ENCODE data around the gene MRPL9.

Gene MRPL9

DNA sequence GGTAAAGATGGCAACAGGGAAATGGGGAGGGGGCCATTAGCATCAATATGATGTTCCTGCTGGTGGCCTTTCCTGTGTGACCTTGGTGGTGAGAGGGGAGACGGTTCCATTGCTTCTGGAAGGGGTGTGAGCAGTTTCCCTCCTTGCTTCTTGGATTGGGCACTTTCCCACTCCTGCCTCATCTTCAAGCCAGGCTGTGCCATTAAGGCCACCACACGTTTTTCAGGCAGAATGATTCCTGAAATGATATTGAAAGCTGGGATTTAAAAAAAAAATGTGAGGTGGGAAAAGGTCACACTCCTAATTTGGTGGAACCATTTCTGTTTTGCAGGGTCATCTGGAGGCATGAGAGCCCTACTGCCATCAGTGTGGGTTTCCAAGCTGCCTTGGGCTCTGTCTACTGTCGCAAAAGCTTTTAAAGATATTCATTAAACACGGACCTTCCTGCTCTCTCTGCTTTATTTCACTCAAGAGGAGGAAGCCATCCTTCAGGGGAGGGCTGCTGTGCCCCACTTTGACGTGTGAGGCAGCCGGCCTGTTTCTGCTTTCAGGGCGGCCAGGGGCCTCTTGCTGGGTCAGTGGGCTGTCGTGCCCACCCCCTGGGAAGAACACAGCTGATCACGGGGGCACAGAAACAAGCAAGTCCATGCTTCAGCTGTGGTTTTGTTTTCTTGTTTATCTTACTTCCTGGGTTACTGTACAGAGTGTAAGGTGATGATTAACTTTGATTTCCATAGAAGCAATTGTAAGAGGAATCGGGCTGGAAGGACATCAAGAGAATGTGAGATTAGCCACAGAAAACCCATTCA is 33.9 kb downstream of the MRPL9 start:
- no peak for DNase-seq

DNA sequence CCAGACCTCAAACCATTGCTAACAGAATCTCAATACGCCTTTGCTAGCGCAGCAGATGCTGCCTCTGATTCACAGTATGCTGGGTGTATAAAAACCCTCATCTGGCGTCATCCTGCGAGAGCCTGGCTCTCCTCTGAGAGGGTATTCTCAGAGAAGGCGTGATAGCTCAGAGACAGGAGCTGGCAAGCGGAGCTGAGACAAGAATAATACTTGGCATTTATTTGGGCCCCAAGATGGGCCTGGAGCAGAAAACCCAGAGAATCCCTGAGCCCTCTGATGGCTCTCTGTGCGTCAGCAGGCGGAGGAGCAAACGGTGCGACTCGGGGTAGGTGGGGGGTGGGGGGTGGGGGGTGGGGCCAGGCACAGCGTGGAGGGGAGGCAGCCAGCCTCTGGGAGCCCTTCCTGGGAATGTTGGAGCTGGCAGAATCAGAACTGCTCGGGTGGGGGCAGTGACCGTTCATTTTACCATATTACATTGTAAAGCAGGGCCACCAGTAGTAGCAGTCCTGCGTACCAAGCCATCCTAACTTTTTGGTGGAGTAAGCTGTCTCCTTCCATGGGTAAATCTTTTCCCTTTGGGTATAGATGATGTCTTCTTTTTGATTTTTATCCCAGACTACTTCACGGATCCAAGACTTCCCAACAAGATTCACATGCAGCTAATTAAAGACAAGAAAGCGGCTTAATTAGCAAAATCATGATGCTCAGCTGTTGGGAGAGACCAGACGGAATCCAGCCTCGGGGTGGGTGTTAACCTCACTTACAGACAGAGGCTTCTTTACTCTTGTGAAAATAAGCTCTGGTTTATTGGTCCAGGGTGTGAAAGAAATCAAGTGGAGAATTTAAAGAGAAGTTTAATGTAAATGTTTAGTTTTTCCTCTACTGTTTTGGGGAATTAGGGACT is 34.9 kb downstream of the MRPL9 start:
- peak; percentile 70 to 93 for DNase-seq

DNA sequence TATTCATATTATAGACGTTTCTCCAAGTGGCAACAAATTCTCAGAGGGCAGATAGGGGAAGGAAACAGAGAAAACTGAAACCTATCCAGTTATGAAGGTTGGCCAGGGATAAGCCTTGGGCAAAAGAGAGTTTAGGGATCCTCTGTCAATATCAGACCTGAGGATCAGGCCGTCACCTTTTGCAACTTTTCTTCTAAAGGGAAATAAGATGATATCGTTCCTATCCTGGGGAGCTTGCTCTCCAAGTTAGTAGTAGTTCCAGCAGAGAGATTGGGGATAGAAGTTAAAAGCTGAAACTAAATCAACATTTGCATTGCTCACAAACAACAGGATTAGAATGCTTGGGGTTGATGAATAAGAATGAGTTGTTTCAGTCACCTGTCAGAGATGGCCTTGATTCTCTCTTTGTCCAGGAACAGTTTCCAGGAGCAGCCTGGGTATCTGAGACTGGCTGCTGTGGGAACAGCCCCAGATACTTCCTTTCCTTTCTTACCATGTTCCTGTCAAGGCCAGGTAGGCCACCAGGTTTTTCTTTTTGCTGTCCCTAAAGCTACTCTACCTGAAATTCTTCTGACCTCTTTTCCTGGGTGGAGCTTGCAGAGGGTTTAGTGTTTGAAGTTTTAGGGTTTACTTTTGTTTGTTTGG is 39.4 kb downstream of the MRPL9 start:
- no peak for DNase-seq

DNA sequence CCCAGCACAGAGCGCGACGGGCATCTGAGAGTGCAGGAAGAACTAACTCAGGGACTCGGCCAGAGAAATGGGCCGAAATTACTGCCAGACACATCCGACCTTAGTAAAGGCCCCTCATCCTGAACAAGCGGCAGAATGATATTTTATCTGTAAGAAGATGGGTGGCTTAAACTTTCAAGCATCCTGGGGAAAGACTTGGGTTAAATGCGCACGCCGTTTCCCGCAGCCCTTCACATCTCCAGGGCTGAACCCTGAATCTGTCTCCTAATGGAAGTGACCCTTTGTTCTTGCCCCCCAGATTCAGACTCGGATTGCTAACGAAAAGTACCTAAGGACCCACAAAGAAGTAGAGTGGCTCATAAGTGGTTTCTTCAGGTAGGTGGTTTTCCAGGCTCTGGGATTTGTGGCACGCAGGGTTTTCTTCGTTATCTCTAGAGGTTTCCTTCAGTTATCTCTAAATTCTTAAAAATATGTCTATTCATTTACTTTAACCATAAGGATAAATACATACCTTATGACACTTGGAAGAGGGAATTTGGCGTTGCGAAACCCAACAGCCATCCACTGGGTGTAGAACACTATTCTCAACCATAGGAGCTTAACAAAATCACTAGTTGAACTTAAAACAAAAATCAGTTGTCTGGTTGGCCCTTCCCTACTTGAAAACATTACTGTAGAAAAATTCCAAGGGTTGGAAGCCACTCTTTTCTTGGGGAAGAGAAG is 41.3 kb downstream of the MRPL9 start:
- DNase-seq = no peak

DNA sequence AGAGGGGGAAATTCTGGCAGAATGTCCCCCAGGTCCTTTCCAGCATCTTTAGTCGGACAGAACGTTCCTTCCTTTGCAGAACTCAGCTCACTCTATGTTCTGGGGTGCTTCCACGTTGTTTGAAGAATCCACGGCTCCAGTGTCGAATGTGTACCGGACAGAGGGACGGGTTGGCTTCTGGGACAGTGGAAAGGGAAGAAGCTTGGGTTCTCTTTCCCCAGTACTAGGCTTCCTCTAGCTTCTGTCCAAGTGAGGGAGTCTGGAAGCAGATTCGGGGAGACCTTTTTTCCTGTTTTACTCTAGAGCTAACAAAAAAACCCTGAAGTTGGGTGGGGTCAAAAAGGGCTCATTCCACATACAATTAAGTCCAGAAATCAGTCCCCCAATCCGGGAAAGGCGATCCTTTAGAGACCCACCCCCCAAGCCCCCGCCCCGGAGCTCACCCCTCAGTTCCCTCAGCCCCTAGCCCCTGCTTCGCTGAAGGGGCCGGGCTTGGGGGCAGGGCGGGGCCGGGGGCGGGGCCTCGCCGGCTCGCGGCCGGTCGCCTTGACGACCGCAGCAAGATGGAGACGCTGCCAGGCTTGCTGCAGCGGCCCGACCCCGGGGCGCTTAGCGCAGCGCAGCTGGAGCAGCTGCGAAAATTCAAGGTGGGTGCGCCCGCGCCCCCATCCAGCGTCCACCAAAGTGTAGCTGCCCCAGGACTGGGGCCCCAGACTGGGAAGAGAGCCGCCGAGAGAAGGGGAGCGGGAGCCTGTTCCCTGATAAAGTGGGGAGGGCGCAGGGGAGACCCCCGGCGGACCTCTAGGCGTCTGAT is 42.1 kb downstream of the MRPL9 start, which contains the start of gene RIIAD1:
RIIAD1 (plus strand) TSS at position 549 of the 814 bp plus-strand sequence; CDS start at position 564, 15 bp downstream.
- DNase-seq = no peak

DNA sequence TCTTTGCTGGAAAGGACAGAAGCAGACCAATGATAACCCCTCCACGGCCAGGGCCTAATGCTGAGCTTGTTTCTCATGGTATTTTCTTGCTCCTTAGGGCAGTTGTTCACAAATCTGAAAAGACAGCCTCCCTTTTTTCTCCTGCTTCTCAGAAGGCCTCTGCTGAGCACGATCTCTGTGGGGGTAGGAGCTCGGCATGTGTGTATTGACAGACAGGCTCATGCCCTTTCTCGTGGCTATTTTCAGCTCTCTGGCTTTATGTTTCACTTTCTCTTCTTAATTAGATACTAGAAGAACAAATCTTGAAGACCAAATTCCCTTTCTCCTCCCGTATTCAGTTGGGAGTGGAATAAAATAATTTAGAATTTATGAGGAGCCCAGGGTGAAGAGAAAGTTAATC is 42.7 kb downstream of the MRPL9 start:
- DNase-seq = no peak

DNA sequence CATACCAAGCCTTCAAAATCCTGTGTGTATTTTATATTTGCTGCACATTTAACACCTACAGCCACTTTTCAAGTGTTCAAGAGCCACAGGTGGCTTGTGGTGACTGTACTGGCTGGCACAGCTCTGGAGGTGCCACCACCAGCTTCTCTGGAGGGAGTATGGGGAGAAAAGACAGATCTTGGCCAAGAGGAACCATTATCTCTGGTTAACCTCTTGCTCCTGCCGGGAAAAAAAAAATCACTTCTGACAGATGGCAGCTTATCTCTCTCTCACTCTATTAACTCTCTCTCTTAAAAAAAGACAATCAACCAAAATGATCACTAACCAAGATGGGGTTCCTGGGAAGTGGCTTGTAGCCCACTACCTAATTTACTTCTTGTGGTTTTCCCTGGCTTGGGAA is 43.2 kb downstream of the MRPL9 start:
- DNase-seq = no peak

DNA sequence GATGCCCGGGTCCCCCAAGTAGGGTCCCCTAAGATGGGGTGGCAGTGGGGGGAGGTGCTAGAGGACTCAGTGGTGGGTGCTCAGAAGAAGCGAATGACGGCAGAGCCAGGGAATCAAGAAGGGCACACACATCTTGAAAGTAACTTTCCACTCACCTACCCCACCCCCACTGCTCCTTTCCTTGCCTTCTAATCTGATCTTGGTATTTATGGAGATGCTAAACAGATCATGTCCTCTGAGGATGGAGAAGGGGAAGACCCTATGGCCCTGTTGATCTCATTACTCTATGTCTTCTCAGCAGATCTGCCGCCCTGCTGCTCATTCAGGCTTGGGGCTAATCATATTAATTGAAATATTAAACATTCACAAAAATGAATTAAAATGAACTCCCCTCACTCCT is 44.6 kb downstream of the MRPL9 start:
- DNase-seq = no peak

DNA sequence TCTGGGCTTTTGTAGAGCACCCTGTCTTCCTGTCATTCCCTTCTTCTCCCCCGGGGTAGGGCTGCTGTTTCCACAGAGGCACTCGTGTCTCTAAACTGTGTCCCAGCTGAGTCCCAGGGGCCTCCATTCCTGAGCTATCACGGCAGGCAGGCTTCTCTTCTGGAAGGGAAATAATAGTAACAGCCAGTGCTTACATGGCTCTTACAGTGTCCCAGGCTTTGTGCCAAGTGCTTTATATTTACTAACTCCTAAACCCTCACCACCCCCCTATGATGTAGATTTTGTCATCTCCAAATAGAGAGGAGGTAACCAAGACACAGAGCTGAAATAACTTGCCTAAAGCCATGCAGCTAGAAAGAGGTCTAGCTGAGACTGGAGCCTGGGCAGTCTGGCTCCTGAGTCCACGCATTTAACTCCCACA is 45.3 kb downstream of the MRPL9 start:
- no peak for DNase-seq

DNA sequence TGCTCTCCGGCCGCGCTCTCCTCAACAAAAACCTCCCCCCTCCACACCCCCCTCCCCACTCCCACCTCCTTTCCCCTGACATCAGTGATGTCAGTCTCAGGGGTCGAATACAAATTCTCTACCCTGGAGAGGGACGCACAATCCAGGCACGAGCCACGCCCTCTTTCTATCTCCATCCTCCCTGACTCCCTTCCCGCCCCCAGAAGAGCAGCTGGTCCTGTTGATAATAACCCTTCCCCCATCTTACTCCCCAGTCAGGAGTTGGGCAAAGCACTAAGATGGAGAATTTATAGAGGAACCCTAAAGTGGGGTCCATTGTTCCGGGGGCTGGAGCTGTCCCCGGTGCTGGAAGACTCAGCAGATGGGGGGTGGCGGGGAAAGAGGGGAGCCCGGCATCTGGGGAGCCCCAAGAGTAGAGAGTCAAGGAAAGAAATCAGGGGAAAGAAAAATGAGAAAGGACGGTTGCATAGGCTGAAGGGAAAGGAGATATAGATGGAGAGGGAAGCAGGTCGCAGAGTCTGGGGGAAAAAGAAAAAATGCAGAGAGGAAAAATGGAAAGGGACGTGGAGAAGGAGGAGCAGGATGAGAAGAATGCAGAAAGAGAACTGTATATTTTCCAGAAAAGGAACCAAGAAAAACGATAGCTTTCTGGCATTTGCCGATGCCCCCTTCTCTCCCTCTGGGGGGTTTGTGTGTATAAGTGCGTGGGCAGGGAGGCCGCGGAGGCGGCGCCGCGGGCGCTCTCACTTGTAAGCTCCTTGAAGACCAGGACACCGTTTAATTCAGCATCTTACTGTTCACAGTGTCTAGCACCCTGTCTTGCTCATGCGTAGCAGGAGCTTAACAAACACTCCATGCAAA is 46.3 kb downstream of the MRPL9 start, which contains the start of gene CELF3:
CELF3 (minus strand) TSS at position 33 of the 861 bp plus-strand sequence. CDS start 783 bp downstream, outside the sequence.
- DNase-seq = peak; percentile 97 to 98

DNA sequence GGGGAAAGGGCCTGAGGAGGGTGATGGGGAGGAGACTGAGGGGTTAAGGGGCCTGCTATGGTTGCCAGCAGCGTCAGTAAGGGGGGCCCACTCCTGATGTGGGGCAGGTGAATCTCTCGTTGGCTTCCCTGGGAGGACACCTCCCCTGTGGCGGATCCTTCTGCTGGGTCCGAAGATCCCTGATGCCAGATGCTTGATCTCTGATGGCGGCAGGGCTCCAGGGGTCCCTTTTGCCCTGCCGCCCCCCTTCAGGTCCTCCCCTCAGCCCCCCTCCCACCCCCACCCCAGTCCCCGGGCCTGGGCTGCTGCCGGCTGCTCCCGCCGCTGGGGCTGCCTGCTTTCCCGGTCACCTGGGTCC is 46.9 kb downstream of the MRPL9 start:
- DNase-seq = no peak

DNA sequence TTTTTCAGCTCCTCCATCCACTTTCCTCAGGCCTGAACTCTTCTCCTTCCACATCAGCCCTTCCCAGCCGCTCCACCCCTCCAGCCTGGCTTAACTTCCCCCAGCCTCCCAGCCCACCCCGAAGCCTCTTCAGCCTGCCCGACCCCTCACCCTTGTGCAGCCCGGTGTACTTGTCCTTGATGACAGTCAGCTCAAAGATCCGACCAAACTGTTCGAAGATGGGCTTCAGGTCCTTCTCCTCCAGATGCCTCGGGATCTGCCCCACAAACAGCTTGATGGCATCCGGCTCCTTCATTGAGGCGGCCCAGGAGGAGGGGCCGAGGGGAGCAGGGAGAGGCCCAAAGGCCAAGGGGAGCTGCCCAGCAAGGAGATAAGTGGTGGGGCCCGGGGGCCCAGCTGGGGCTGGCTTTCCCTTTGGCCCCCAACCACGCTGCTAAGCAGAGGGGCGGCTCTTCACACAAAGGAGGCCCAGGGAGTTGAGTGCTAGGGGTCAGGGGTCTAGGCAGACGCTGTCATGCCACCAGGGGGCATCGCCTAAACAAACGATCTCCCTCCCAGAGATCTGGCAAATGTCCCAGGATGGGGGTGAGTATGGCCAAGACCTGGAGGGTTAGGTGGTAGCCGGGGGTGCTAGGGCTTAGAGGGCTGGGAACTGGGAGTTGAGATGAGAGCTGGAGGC is 47.4 kb downstream of the MRPL9 start:
- DNase-seq = peak; percentile 54 to 81

DNA sequence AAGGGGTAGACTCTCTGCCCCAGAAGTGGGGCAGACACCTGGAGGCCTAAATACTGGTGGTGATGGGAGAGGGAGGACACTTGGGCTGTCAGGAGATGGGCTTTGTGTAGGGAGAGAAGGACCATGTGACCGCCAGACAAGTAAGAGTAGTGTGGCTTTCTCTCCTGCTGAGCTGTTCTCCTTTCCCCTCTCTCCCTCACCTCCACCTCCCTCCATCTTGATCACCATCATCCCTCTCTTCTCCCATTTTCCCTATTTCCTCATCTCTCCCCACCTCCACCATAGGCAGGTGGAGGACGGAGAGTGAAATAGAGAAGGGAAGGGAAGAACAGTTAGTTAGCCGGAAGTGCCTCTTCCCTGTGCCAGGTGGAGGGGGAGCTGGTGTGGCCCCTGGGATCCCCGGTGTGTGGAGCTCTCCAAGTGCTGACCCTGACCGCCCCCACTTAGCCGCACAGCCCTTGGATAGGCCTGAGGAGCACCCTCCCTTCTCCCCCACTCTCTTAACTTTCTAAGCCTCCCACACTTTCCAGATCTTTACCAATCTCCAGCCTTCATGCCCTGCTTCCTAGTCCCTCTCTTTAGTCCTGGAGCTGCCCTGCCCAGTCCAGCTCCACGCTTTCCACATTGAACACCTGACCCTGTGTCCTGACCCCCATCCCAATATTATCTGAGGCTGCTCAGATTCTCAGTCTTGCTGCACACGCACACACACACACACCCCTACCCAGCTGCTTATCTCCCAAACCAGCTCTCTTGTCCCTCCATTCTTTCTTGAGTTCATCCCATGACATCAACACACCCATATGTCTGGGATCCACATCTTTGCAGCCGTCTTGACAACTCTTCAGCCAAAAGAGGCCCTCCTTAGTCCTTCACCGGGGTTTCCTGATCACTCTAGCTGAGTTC is 48.2 kb downstream of the MRPL9 start:
- no peak for DNase-seq

DNA sequence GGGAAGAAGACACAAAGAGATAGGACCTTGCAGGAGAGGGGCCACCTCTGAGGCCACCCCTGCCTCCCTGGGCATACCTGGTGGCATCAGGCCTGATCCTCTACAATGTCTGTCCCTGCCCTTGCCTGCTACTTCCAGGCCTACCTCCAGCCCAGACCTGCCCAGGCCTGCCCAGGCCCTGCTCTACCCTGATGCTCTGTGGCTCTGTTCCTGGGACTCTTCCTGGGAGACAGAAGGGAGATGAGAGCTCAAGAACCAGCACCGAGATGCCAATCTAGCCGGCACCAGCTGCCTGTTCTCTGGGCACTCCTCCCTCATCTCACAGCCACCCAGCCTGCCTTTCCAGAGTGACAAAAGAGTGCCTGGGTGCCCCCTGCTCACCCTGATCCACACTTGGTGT is 49.4 kb downstream of the MRPL9 start:
- no peak for DNase-seq

DNA sequence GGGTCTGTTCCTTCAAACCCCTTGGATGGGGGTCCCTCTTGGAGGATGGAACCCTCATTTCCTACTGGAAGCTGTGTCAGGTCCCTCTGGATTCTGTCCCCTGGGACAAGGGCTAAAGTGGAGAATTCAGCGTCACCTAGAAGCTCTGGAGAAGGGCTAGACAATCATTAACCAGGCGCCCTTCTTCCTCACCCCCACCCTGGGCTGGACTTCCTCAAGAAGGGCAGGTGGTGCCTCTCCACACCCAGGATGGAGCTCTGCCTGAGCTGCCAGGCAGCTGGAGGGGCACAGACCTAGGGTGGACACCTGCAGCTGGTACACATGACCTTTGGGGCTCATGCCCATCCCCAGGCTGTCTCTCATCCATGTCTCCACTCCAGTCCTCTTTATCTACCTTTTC is 50.3 kb downstream of the MRPL9 start:
- DNase-seq = no peak

DNA sequence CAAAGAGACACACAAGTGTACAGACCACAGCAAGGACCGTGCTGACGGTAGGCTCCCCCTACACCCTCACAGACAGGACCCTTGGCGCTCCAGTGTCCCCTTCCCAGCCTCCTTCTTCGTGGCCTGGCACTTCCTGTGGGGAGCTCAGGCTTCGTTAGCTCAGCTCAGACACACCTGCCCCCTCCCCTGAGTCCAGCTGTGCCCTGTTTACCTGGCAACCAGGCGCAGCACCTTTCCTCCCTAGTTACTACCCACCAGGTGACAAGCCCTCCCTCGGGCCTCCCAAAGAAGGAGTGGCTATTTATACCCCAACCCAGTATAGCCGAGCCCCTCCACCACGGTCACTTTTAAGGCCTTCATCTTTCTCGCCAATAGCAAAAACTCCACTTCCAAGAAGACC is 51.3 kb downstream of the MRPL9 start:
- no peak for DNase-seq

DNA sequence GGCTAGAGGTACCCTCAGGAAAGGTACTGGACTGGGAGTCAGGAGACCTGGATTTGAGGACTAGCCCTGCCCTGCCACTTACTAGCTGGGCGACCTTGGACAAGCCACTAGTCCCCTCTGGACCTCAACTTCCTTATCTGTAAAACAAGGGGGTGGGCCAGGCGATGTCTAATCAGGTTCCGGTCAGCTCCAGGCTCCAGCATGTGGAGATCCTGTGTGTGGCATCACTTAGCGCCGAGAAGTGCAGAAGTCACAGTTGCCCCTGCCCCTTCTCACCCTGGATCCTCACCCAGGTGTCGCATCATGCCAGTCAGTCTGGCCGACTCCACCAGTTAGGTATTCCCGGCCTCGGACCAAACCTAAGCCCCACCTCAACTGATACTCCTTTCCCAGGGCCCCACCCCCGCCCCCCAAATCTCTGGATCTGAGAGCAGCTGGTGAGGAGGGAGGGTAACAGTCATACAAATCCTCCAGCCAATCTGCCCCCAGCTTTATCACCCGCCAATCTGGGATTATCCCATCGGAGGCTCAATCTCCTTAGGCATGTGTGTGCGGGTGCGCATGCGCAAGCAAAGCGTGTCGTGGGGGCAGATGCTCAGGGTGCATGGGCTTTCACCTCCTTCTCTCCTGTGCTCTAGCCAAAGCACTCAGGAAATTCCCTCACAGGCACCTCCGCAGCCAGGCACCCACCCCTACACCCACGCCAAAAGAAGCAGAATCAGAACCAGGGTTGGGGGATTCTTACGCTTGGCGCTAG is 52.1 kb downstream of the MRPL9 start:
- no peak for DNase-seq

DNA sequence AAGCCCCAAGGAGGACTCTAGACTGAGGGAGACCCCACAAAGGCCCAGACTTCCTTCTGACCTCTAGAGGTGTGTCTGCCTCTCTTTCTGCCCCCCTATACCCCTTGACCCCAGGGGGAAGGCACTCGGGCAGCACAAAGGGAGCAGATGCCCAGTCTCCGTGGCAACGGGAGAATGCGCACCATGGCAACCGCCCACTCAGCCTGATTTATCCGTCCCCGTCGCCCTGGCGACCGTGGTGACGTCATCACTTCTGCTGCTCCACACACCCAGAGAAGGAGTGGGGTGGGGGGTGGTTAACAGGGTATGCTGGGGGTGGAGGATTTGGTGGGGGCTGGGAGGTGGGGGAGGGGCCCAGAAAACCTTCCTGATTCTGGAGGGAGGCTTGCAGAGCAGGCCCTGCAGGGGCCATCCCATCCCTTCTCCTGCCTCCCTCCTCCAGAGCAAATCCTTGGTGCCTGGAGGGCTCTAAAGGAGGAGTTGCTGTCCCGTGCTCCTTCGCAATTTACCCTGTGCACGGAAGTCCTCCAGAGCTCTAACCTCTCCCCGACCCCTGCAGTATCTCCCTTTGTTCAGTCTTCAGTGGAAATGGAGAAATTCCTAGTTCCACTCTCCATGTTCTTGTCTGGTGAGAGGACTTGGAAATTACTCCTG is 53.0 kb downstream of the MRPL9 start:
- peak; percentile 31 to 36 for DNase-seq
